Transverse colon (tissue), 4 donors: Measurements from ENCODE around the gene CACNA1C. TPM values are rescaled to one million over a fixed set of nuclear protein-coding genes. Genes with fewer than 3 reads are reported as not detected.
A peak's percentile ranks its signal among the peaks of the same experiment; 100 is the strongest.

Source experiments
- DNase-seq: peaks from one replicate; pipeline ENCODE4 v3.0.0-alpha.2; 2019
- H3K27ac ChIP-seq, 4 donors: fragments of 200-600 bp; sonication (generic); 2 replicates each; pipeline ENCODE4 v1.5.1; 2016 to 2018; ENCODE audit warnings: inconsistent platforms in 4 of 4
- H3K27me3 ChIP-seq: fragments of 200-600 bp; sonication (generic); 2 replicates; pipeline ENCODE4 v1.5.1; 2017; ENCODE audit warnings: inconsistent platforms
- H3K36me3 ChIP-seq, 4 donors: fragments of 200-600 bp; sonication (generic); 2 replicates each; pipeline ENCODE4 v1.5.1; 2017 to 2019; ENCODE audit warnings: inconsistent platforms in 4 of 4
- H3K4me1 ChIP-seq, 4 donors: fragments of 200-600 bp; sonication (generic); 2 replicates each; pipeline ENCODE4 v1.5.1; 2017 to 2020; ENCODE audit warnings: inconsistent platforms in 4 of 4
- H3K4me3 ChIP-seq, 4 donors: fragments of 200-600 bp; sonication (generic); 1 replicate in 1 of 4; 2 replicates in 3 of 4; pipeline versions ENCODE4 v1.5.1 to v1.6.1; 2017 to 2019; ENCODE audit warnings: inconsistent platforms in 4 of 4
- H3K9me3 ChIP-seq, 2 donors: fragments of 200-600 bp; sonication (generic); 2 replicates each; pipeline ENCODE4 v1.5.1; 2017 to 2019; ENCODE audit warnings: inconsistent platforms in 2 of 2
- EP300 ChIP-seq: sonication (generic); formaldehyde crosslinking; IDR thresholded peaks from one replicate; pipeline ENCODE4 v1.6.1; 2017; ENCODE audit warnings: antibody characterized with exemption, low read depth
- POLR2A ChIP-seq: fragments of 450-650 bp; IDR thresholded peaks from one replicate; pipeline ENCODE4 v1.6.1; 2016; ENCODE audit warnings: antibody characterized with exemption, mild to moderate bottlenecking, moderate library complexity
- POLR2AphosphoS5 ChIP-seq, 3 donors: sonication (generic); formaldehyde crosslinking; IDR thresholded peaks; one replicate each; pipeline ENCODE4 v1.6.1; 2016; ENCODE audit warnings: antibody characterized with exemption in 3 of 3
- WGBS, 2 donors: methylation state at CpG; one replicate each; pipeline ENCODE4 v1.1.5; 2018; ENCODE audit warnings: low coverage in 1 of 2; 5-methylcytosine and 5-hydroxymethylcytosine counted together
- in situ Hi-C, 4 donors: fragments of 200-750 bp; cut with MboI; loops; one replicate each; pipeline versions ENCODE4 v1.15.0 to v1.15.1; 2017; ENCODE audit warnings: low sequenced_read_pairs in 3 of 4, low pct_ligation_motif_present in 1 of 4, low pct_unique_long_range_greater_than_20kb in 1 of 4
- intact Hi-C: fragments of 100-400 bp; cut with DNase I; formaldehyde crosslinking; loops from one replicate; pipeline ENCODE4 v1.15.1; 2023; ENCODE audit warnings: low total_unique reads
- total RNA-seq, 4 donors: library from RNA; depleted of rRNA; stranded (reverse); fragments of >200 nt; gene quantifications; one replicate each; pipeline ENCODE4 v1.1.0, GENCODE V29; 2016
- TF ChIP-seq, protein P1 (sequence below), 5 experiments: fragments of 200-600 bp in 3 of 5; fragments of 450-650 bp in 2 of 5; sonication (generic) in 3 of 5; IDR thresholded peaks; 1 replicate in 2 of 5; 2 replicates in 3 of 5; pipeline ENCODE4 v1.5.1; 2016 to 2017; ENCODE audit warnings: antibody characterized with exemption in 5 of 5, inconsistent platforms in 3 of 5, mild to moderate bottlenecking in 2 of 5, moderate library complexity in 1 of 5

Gene CACNA1C
- total RNA-seq, 4 donors from 2014 or later = 18.8 to 35.2 (median 24.8) TPM

DNA sequence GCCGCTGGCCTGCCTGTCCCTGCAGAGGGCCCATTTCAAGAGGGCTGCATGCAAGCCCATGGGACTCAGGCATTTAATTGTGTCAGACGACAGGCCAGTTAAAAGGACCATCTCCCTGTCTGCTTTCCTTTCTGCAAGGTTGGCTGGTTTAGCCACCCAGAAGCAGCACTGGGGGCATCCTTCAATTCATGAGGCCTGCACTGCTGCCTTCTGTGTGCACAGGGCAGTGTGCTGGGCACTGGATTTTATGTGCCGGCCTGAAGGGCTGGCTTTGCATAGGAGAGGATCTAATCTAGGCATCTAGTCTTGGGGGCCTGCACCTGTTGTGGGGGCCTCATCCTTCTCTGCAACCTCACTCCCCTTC is 627.9 kb downstream of the CACNA1C start:
- Histone ChIP-seq H3K27ac (no peak overlapping the region), H3K9me3 (no peaks in the 10 kb centered on the region), H3K27me3 (no peaks in the 10 kb centered on the region), H3K36me3 (no peaks in the 10 kb centered on the region), H3K4me3 (no peak overlapping the region), H3K4me1 (peaks cover 6 to 10% (median 8%) of the 10 kb centered on the region in 4 donors)
- 97% methylated on average over 3 of the region's 3 CpGs; no CpG with 5 or more reads in 1 of the 2 donors for WGBS, 2 donors
- in situ Hi-C loops = loop anchor here in 1 of 4 donors (10.0 kb wide), 1 partner anchor 104 kb away; no protein-coding TSS in a partner anchor
- no peak for DNase-seq
- TF ChIP-seq EP300 (no peak), POLR2A (no peak), POLR2AphosphoS5 (IDR thresholded peaks at IDR 0.05) (no peak)
- TF ChIP-seq, protein P1, sequence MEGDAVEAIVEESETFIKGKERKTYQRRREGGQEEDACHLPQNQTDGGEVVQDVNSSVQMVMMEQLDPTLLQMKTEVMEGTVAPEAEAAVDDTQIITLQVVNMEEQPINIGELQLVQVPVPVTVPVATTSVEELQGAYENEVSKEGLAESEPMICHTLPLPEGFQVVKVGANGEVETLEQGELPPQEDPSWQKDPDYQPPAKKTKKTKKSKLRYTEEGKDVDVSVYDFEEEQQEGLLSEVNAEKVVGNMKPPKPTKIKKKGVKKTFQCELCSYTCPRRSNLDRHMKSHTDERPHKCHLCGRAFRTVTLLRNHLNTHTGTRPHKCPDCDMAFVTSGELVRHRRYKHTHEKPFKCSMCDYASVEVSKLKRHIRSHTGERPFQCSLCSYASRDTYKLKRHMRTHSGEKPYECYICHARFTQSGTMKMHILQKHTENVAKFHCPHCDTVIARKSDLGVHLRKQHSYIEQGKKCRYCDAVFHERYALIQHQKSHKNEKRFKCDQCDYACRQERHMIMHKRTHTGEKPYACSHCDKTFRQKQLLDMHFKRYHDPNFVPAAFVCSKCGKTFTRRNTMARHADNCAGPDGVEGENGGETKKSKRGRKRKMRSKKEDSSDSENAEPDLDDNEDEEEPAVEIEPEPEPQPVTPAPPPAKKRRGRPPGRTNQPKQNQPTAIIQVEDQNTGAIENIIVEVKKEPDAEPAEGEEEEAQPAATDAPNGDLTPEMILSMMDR (IDR thresholded peaks at IDR 0.05) = no peak
- intact Hi-C loops = no loop called here

GRCh38 chr12:2681450-2682205 is 628.8 kb downstream of the CACNA1C start:
- TF ChIP-seq EP300 = no peak
- TF ChIP-seq, protein P1 (IDR thresholded peaks at IDR 0.05) = no peak
- TF ChIP-seq POLR2AphosphoS5 (IDR thresholded peaks at IDR 0.05) = no peak
- TF ChIP-seq POLR2A = no peak
- Histone ChIP-seq H3K4me3 (no peak overlapping the region), H3K36me3 (no peaks in the 10 kb centered on the region), H3K27ac (no peak overlapping the region), H3K9me3 (no peaks in the 10 kb centered on the region), H3K4me1 (peaks cover 6 to 10% (median 8%) of the 10 kb centered on the region in 4 donors), H3K27me3 (no peaks in the 10 kb centered on the region)
- in situ Hi-C loops = loop anchor here in 1 of 4 donors (10.0 kb wide), 1 partner anchor 103 kb away; no protein-coding TSS in a partner anchor
- no peak for DNase-seq
- 67% methylated on average over 12 of the region's 12 CpGs; no CpG with 5 or more reads in 1 of the 2 donors for WGBS, 2 donors
- intact Hi-C loops = no loop called here

GRCh38 chr12:2682296-2683251 is 629.8 kb downstream of the CACNA1C start:
- in situ Hi-C loops (loop anchor here in 1 of 4 donors (10.0 kb wide), 1 partner anchor 102 kb away; no protein-coding TSS in a partner anchor), intact Hi-C loops (no loop called here)
- Histone ChIP-seq H3K4me3 (no peak overlapping the region), H3K9me3 (no peaks in the 10 kb centered on the region), H3K36me3 (no peaks in the 10 kb centered on the region), H3K27me3 (no peaks in the 10 kb centered on the region), H3K4me1 (peaks cover 6 to 10% (median 8%) of the 10 kb centered on the region in 4 donors), H3K27ac (peak overlapping the region in 1 of 4 donors; percentile 24)
- TF ChIP-seq POLR2A (no peak), POLR2AphosphoS5 (IDR thresholded peaks at IDR 0.05) (no peak), EP300 (no peak)
- TF ChIP-seq, protein P1 (IDR thresholded peaks at IDR 0.05) = peak; percentile 36 to 52 (median 49)
- 54% methylated on average over 10 of the region's 10 CpGs; no CpG with 5 or more reads in 1 of the 2 donors for WGBS, 2 donors
- DNase-seq = peak; percentile 31
